ENCODE data around the gene ELF3.

ELF3 gene

GRCh38 chr1:201982623-201983379 is 27.6 kb upstream of the ELF3 start, which contains the start of gene RNPEP:
Gene RNPEP, plus strand, starts transcription at chr1:201982648. Its CDS starts 19 bp downstream, at chr1:201982667.
- DNase-seq (ENCODE audit: low spot score): peak; percentile 95
- TF ChIP-seq CTCF (IDR thresholded peaks at IDR 0.05; ENCODE audit: extremely low read depth, missing control alignments): no peak

- no peak for TF ChIP-seq CTCF (IDR thresholded peaks at IDR 0.05; ENCODE audit: extremely low read depth, missing control alignments)
- DNase-seq (ENCODE audit: low spot score): no peak
Measured at GRCh38 chr1:201983380-201983805, 27.0 kb upstream of the ELF3 start.

- TF ChIP-seq CTCF (IDR thresholded peaks at IDR 0.05; ENCODE audit: extremely low read depth, missing control alignments): no peak
- no peak for DNase-seq (ENCODE audit: low spot score)
Measured at GRCh38 chr1:201984446-201984845, 25.9 kb upstream of the ELF3 start.

- TF ChIP-seq CTCF (IDR thresholded peaks at IDR 0.05; ENCODE audit: extremely low read depth, missing control alignments): no peak
Measured at GRCh38 chr1:201985355-201985754, 25.0 kb upstream of the ELF3 start.

GRCh38 chr1:201988601-201989000 is 21.8 kb upstream of the ELF3 start:
- TF ChIP-seq CTCF (IDR thresholded peaks at IDR 0.05; ENCODE audit: extremely low read depth, missing control alignments): no peak
- DNase-seq (ENCODE audit: low spot score): no peak

More at GRCh38 chr1:201985355-201985754, 25.0 kb upstream of the ELF3 start:
- no peak for DNase-seq (ENCODE audit: low spot score)

- TF ChIP-seq CTCF (IDR thresholded peaks at IDR 0.05; ENCODE audit: extremely low read depth, missing control alignments): no peak
- no peak for DNase-seq (ENCODE audit: low spot score)
Measured at GRCh38 chr1:201989354-201990128, 20.8 kb upstream of the ELF3 start.

GRCh38 chr1:201990427-201990826 is 20.0 kb upstream of the ELF3 start:
- no peak for TF ChIP-seq CTCF (IDR thresholded peaks at IDR 0.05; ENCODE audit: extremely low read depth, missing control alignments)
- no peak for DNase-seq (ENCODE audit: low spot score)

Measured in GM20000 (cell line).